GM19328 (cell line): Measurements from ENCODE around the gene FNDC3B.

Experiments
- ATAC-seq: cut with Tn5 transposase; IDR thresholded peaks from one replicate; pipeline ENCODE4 v1.9.1; 2021; ENCODE audit warnings: mild to moderate bottlenecking, moderate library complexity; ENCODE audit not compliant: unreplicated experiment

The FNDC3B gene

GRCh38 chr3:172277151-172277652, 237.8 kb downstream of the FNDC3B start:
- ATAC-seq, result no peak

DNA sequence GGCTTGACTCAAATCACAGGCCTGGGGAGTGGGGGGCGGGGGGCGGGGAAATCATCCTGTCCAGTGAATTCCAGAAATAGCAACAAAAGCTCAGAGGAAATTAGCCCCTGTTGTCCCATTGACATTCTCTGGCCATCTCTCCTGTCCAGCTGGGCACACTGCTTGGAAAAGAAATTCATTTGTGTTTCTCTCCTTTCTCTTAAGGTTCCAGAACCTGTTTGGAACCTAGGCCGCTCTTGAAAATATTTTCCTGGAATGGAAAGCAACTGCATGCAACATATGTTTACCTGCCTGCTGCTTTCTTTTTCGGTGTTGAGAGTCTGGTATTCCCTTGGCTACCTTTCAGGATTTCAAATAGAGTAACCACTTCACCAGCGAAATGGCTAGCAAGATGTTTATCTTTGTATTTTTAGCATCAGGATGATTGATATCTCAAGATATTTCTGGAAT, 239.8 kb downstream of the FNDC3B start:
- no peak for ATAC-seq

DNA sequence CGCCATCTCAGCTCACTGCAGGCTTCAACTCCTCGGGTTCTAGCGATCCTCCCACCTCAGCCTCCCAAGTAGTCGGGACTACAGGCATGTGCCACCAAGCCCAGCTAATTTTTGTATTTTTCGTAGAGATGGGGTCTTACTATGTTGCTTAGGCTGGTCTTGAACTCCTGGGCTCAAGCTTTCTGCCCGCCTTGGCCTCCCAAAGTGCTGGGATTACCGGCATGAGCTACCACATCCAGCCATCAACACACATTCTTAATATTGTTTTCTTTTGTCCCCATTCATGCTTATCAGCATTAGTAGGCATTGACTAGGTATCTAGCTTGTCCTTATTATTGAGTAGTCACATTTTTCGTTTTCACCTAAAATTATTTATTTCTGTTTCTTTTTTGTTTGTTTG, 240.6 kb downstream of the FNDC3B start:
- no peak for ATAC-seq

- no peak for ATAC-seq
Observed at GRCh38 chr3:172280406-172281051, 241.2 kb downstream of the FNDC3B start.

DNA sequence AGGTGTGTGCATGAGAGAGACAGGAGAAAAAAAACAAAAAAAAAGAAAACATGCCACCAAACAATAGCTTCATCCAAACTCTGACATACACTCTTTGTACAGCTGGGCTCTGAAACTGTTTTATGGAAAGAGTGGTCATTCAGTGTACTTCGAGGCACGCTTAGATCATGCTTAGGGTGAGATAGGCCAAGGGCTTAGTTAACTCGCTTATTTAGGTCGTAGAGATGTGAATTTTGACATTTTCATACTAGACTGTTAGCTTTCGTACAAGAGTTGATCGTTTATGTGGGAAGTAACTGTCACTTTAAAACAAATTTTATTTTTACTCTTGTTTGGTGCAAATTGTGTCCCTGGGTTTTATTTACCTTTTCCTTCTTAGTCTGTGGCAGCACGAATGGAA, 242.5 kb downstream of the FNDC3B start:
- ATAC-seq, result no peak

- ATAC-seq, result no peak
Observed at GRCh38 chr3:172282850-172283249, 243.5 kb downstream of the FNDC3B start.

DNA sequence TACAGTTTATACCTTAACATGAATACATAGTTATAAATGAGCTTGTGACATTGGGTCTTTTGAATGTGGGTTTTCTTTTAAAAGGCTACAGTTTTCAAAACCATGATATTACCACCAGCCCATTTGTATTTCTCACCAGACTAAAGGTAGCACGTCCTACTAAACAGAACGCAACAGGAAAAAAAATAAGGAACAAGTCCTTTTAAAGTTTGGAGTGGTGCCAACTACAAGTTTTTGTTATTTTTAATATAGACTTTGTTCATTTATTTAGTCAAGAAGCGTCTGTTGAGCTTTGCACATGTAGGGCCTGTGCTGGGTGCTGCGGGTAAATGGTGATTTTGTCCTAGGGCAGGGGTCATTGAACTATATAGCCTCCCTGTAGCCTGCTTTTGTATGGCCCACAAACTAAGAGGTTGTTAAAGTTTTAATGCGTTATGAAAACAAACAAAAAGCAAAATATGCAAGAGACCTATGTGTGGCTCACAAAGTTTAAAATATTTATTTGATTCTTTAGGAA, 244.5 kb downstream of the FNDC3B start:
- no peak for ATAC-seq

- no peak for ATAC-seq
Observed at GRCh38 chr3:172285844-172286243, 246.5 kb downstream of the FNDC3B start.

- ATAC-seq, result no peak
Observed at GRCh38 chr3:172286548-172287148, 247.3 kb downstream of the FNDC3B start.

DNA sequence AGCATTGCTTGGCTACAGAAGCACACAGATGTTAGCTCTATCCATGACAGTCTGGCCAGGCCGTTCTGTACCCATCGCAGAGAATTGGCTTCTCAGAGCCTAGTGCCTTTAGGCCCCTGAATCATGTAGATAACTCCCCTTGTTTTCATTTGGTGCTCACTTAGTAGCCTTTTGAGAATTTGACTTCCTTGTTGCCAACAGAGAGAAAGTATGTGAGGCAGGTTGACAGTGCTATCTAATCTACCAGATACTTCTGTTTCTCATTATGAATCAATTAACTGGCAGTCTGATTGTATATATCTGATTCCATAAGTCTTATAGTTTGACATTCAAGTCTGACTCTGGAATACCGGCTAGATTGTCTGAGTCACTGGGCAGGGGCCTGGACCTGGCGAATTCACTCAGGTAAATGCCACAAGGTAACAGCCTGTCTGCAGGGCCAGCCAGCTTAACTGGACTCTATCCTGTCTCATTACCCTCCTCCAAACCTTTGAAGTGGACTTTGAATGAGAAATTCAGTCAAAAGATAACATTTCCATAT, 248.6 kb downstream of the FNDC3B start:
- ATAC-seq, result no peak

GRCh38 chr3:172288651-172289050, 249.3 kb downstream of the FNDC3B start:
- no peak for ATAC-seq

DNA sequence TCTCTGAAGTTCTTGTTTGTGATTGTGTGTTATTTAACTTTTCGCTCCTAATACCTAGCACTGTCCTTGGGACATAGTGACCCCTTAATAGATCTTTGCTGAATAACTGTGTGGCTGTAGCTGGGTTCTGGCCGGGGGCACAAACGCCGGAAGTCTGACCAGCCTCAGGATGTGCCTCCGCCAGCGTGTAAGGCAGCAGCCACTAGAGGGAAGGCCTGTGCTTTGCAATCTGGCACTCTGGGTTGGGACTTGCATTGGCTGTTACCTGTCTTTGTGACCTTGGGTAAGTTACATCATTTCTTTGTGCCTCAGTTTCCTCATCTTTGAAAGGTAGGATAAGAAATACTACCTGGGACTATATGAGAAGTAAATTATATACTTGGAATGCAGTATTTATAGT, 250.2 kb downstream of the FNDC3B start:
- ATAC-seq, result peak; percentile 55

- ATAC-seq, result no peak
Observed at GRCh38 chr3:172290457-172290856, 251.1 kb downstream of the FNDC3B start.

GRCh38 chr3:172291650-172292049, 252.3 kb downstream of the FNDC3B start:
- no peak for ATAC-seq

- ATAC-seq, result no peak
Observed at GRCh38 chr3:172292422-172292821, 253.0 kb downstream of the FNDC3B start.

- no peak for ATAC-seq
Observed at GRCh38 chr3:172293093-172293492, 253.7 kb downstream of the FNDC3B start.

GRCh38 chr3:172294223-172294806, 254.9 kb downstream of the FNDC3B start:
- ATAC-seq, result no peak

GRCh38 chr3:172296248-172296974, 257.0 kb downstream of the FNDC3B start:
- ATAC-seq, result no peak

DNA sequence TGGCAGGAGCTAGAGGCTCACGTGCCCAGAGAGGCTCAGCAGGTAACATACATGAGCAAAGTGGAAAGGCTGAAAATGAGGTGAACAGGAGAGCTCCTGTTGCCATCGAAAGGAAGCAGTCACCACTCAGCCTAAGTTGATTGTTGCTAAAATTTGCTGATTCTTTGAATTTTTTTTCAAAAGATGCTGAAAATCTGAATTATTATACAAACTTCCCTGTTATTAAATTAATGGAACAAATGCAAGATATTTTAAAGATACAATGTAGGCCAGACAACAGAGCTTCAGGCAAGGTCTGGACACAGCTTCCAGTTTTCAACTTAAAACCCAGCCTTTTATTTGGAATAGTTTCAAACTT, 257.6 kb downstream of the FNDC3B start:
- no peak for ATAC-seq

- ATAC-seq, result no peak
Observed at GRCh38 chr3:172298247-172298646, 258.9 kb downstream of the FNDC3B start.

- ATAC-seq, result no peak
Observed at GRCh38 chr3:172300187-172300586, 260.8 kb downstream of the FNDC3B start.
